ENCODE measurements around the gene ERC2. TPM values are rescaled to one million over a fixed set of nuclear protein-coding genes. Genes with fewer than 3 reads are reported as not detected.

The ERC2 gene
- total RNA-seq, 1 donor from 2014 or later = 1.5 TPM

GRCh38 chr3:56488812-56489600 is 20.7 kb upstream of the ERC2 start:
- intact Hi-C loops (cut with DNase I) = no loop called here
- DNase-seq = no peak
- Histone ChIP-seq H3K27me3 (ENCODE audit: low read depth) (peaks cover 6% of the 10 kb centered on the region), H3K36me3 (no peaks in the 10 kb centered on the region), H3K27ac (no peak overlapping the region), H3K4me1 (no peaks in the 10 kb centered on the region), H3K9me3 (no peaks in the 10 kb centered on the region), H3K4me3 (no peak overlapping the region)
- no peak for ATAC-seq
- no peak for TF ChIP-seq CTCF (IDR thresholded peaks at IDR 0.05)

- Histone ChIP-seq H3K27ac (no peak overlapping the region), H3K9me3 (no peaks in the 10 kb centered on the region), H3K4me1 (no peaks in the 10 kb centered on the region), H3K4me3 (no peak overlapping the region), H3K36me3 (no peaks in the 10 kb centered on the region), H3K27me3 (ENCODE audit: low read depth) (peaks cover 6% of the 10 kb centered on the region)
- no peak for TF ChIP-seq CTCF (IDR thresholded peaks at IDR 0.05)
- intact Hi-C loops (cut with DNase I) = no loop called here
- DNase-seq (no peak), ATAC-seq (no peak)
Observed at GRCh38 chr3:56484525-56485032, 16.3 kb upstream of the ERC2 start.

GRCh38 chr3:56484122-56484521 is 15.9 kb upstream of the ERC2 start:
- no peaks in the 10 kb centered on the region for H3K36me3 ChIP-seq
- peaks cover 6% of the 10 kb centered on the region for H3K27me3 ChIP-seq (ENCODE audit: low read depth)
- ATAC-seq (no peak), DNase-seq (no peak)
- H3K4me1 ChIP-seq = no peaks in the 10 kb centered on the region
- no peak overlapping the region for H3K27ac ChIP-seq
- H3K9me3 ChIP-seq = no peaks in the 10 kb centered on the region
- no peak overlapping the region for H3K4me3 ChIP-seq
- TF ChIP-seq CTCF (IDR thresholded peaks at IDR 0.05) = no peak
- intact Hi-C loops (cut with DNase I) = no loop called here

GRCh38 chr3:56477646-56478045 is 9.4 kb upstream of the ERC2 start:
- peaks cover 7% of the 10 kb centered on the region for H3K27me3 ChIP-seq (ENCODE audit: low read depth)
- TF ChIP-seq CTCF (IDR thresholded peaks at IDR 0.05) = no peak
- H3K9me3 ChIP-seq = no peaks in the 10 kb centered on the region
- no peaks in the 10 kb centered on the region for H3K36me3 ChIP-seq
- no peak for DNase-seq
- no peaks in the 10 kb centered on the region for H3K4me1 ChIP-seq
- no peak overlapping the region for H3K4me3 ChIP-seq
- no peak for ATAC-seq
- H3K27ac ChIP-seq = no peak overlapping the region
- intact Hi-C loops (cut with DNase I) = no loop called here

- Histone ChIP-seq H3K27me3 (ENCODE audit: low read depth) (peaks cover 7% of the 10 kb centered on the region), H3K9me3 (no peaks in the 10 kb centered on the region), H3K36me3 (no peaks in the 10 kb centered on the region), H3K4me1 (no peaks in the 10 kb centered on the region), H3K4me3 (no peak overlapping the region), H3K27ac (no peak overlapping the region)
- intact Hi-C loops (cut with DNase I) = no loop called here
- no peak for DNase-seq
- TF ChIP-seq CTCF (IDR thresholded peaks at IDR 0.05) = no peak
- no peak for ATAC-seq
Observed at GRCh38 chr3:56476771-56477170, 8.5 kb upstream of the ERC2 start.

Measured in lower lobe of right lung (tissue), 2 donors.